DMS53 treated with DMSO at 0.1 percent for 48 hours (cell line): Measurements from ENCODE around the gene BICD2.

Source experiments
- DNase-seq: peaks from one replicate; lab custom pipeline; 2025; ENCODE audit not compliant: unreplicated experiment; lab: John Stamatoyannopoulos, UW

BICD2 gene

GRCh38 chr9:92671323-92671722 lies 93.3 kb downstream of the BICD2 start:
- DNase-seq: no peak

GRCh38 chr9:92669890-92670708 lies 94.5 kb downstream of the BICD2 start, which contains the start of gene IPPK:
Gene IPPK (minus strand): TSS chr9:92670131. CDS start chr9:92669988, 143 bp downstream.
- peak; percentile 95 for DNase-seq

GRCh38 chr9:92669527-92669889 lies 95.1 kb downstream of the BICD2 start:
- DNase-seq: no peak

GRCh38 chr9:92668746-92669526 lies 95.7 kb downstream of the BICD2 start:
- DNase-seq: peak; percentile 3

DNA sequence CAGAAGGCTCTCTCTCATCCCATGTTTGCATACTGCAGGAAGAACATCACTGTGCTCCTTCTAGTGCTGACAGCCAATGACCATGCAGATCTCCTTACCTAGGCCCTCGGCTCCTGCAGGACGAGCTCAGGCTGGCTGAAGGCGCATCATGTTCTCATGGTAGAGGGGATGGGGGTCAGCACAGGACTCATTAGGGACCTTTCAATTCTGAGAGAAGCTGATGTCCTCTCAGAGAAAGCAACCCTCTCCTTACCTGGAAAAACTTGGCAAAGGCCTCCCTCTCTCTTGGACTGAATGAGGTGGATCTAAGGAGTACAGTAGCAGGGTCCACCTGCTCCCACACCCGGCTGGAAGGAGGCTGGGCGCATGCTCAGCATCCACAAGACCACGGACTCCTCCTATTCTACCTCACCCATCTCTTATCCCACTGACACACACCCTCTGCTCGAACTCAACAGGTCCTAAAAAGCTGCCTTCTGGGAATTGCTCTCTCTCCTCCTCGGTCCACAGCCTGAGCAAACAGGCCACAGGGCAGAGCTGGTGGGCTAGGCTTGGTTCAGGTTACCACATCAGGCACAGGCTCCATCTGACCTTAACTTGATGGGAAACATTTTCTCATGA lies 97.6 kb downstream of the BICD2 start:
- DNase-seq: no peak

DNA sequence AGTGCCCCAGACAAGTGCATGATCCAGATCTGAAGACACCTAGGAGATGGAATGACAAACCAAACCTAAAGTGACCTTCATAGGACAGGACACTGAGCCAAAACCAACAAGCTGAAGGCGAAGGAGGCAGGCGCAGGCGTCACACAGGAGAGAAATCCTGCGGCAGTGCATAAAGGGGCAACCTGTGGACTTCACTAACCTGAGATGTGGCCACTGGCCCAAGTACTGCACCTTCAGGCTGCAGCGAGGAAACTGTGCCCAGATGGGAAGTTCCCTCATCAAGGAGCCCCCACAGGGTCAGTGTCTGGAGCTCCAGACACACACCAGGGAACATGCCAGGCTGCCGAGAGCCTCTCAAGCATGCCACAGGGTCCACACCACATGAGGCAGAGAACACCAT lies 98.4 kb downstream of the BICD2 start:
- DNase-seq: no peak

- no peak for DNase-seq
These were observed 98.8 kb downstream of the BICD2 start for GRCh38 chr9:92665836-92666235.

DNA sequence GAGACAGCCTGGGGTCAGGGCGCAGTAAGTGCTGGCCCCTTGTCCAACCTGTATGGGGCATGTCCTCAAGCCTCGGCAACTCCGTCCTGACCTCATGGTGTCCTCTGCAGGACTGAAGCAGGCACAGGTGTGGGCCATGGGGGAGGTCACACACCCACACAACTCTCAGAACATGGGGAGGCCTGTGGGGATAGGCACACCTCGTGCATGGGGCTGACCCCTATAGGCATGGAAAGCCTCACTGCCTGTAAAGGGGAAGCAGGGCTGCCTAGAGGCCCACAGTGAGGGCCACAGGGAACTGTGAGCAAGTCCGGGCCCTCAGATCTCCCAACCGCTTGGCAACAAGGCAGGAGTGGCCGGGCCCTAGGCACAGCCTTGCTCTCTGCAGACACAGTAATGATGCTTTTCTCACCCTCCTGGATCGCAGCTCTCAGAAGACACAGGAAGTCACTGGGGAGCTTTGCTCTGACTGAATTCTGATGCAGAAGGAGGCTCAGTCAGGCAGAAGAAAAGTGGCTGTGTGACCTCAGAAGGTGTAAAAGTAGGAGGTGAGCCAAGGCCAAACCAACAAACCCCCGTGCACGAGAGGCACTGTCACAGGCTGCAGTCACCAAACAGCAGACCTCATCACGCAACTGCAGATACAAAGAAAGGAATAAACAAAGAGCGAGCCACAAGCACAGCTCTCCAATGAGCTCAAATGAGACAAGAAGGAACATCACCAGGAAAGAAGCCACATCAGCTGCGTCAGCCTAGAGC lies 100.1 kb downstream of the BICD2 start:
- no peak for DNase-seq

- DNase-seq: no peak
These were observed 100.7 kb downstream of the BICD2 start for GRCh38 chr9:92663951-92664350.

DNA sequence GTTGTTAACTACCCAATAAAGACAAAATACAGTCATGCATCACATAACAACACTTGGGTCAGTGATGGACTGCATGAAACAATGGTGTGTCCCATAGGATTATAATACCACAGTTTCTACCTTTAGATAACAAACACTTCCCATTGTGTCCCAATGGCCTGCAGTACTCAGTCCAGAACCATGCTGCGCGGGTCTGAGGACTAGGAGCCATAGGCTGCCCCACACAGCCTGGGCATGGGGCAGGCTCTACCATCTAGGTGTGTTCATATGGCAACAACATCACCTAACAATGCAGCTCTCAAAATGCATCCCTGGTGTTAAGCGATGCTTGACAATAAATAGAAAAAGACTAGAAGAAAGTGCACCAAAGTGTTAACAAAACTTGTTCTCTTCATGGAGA lies 101.5 kb downstream of the BICD2 start:
- DNase-seq: no peak

DNA sequence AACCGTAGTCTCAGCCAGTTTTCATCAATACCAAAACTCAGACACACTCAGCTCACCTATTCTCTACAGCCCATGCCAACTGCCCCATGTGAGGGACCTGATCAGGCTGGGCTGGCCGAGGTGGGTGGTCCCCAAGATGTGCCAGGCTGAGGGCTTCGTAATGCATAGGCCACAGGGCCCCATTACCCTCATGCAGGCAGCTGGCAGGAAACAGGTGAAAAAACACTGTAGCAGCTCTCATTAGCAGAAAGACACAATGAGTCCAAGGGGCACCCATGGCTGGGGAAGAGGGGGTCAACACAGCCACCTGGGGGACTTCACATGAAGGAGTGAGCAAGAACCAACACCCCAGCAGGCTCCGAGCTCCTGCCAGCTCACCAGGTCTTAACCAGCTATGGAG lies 102.9 kb downstream of the BICD2 start:
- DNase-seq: no peak
